VCaP (cell line): Measurements from ENCODE around the gene HABP4.

Source experiments
- H3K27ac ChIP-seq: fragments of 450-650 bp; 2 replicates; pipeline ENCODE4 v1.5.1; 2017
- TF ChIP-seq, protein P1 (sequence below): fragments of 450-650 bp; conservative IDR thresholded peaks from 2 replicates; pipeline ENCODE4 v1.5.1; 2017; ENCODE audit warnings: mild to moderate bottlenecking, moderate library complexity

HABP4 gene

GRCh38 chr9:96423985-96424336 lies 26.0 kb upstream of the HABP4 start:
- no peak overlapping the region for H3K27ac ChIP-seq
- TF ChIP-seq, protein P1, sequence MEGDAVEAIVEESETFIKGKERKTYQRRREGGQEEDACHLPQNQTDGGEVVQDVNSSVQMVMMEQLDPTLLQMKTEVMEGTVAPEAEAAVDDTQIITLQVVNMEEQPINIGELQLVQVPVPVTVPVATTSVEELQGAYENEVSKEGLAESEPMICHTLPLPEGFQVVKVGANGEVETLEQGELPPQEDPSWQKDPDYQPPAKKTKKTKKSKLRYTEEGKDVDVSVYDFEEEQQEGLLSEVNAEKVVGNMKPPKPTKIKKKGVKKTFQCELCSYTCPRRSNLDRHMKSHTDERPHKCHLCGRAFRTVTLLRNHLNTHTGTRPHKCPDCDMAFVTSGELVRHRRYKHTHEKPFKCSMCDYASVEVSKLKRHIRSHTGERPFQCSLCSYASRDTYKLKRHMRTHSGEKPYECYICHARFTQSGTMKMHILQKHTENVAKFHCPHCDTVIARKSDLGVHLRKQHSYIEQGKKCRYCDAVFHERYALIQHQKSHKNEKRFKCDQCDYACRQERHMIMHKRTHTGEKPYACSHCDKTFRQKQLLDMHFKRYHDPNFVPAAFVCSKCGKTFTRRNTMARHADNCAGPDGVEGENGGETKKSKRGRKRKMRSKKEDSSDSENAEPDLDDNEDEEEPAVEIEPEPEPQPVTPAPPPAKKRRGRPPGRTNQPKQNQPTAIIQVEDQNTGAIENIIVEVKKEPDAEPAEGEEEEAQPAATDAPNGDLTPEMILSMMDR: no peak

- TF ChIP-seq, protein P1: no peak
- H3K27ac ChIP-seq: no peak overlapping the region
Observed at GRCh38 chr9:96425500-96426169, 24.3 kb upstream of the HABP4 start.

DNA sequence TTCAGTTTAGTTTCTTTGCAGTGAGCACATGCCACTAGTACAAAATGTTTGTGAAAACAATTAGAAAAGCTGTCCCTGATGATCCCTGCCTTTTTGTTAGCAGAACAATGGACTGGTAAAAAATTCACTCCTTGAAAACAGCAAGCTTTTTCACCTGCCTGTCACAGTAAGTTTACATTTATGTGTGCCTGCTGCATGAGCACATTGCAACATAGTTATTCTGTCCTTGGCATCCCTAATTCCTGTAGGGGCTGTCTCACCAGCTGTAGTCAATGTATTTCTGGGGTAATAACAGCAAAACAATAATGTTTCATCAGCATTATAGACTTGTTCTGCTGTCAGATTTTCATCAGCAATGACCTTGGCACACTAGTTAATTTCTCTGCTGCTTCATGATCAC lies 20.2 kb upstream of the HABP4 start:
- H3K27ac ChIP-seq: no peak overlapping the region
- TF ChIP-seq, protein P1: no peak

DNA sequence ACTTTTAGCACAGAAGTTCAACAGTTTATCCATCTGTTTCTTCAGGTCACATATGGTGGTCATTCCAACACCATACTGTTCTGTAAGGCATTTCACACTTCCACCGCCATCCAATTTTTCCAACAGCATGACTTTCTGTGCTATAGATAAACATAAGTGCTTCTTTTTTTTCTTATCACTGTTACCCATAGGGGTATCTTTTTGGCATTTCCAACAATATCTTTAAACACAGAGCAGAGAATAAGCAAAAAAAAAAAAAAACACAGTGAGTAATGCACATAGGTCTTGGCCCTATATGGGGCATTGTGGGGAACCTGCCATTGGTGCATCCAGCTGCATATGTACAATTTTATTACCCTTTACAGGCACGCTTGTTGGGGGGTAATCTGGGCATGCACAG lies 19.6 kb upstream of the HABP4 start:
- no peak overlapping the region for H3K27ac ChIP-seq
- TF ChIP-seq, protein P1: no peak

GRCh38 chr9:96435345-96435744 lies 14.6 kb upstream of the HABP4 start:
- TF ChIP-seq, protein P1: no peak
- H3K27ac ChIP-seq: no peak overlapping the region

GRCh38 chr9:96436063-96436455 lies 13.9 kb upstream of the HABP4 start:
- TF ChIP-seq, protein P1: no peak
- H3K27ac ChIP-seq: no peak overlapping the region

- TF ChIP-seq, protein P1: no peak
- H3K27ac ChIP-seq: no peak overlapping the region
Observed at GRCh38 chr9:96436456-96437126, 13.4 kb upstream of the HABP4 start.
